Colonic mucosa (tissue), 4 donors: Measurements from ENCODE around the gene MSANTD4. TPM values are rescaled to one million over a fixed set of nuclear protein-coding genes. Genes with fewer than 3 reads are reported as not detected.

Experiments used
- DNase-seq: peaks from one replicate; pipeline ENCODE4 v3.0.0-alpha.2; 2020
- H3K27ac ChIP-seq: fragments of 200-600 bp; one replicate; pipeline ENCODE4 v1.8.0; 2021
- H3K27me3 ChIP-seq: fragments of 200-600 bp; one replicate; pipeline ENCODE4 v1.8.0; 2021
- H3K36me3 ChIP-seq: fragments of 200-600 bp; one replicate; pipeline ENCODE4 v1.8.0; 2021
- H3K4me1 ChIP-seq: fragments of 200-600 bp; one replicate; pipeline ENCODE4 v1.8.0; 2021; ENCODE audit warnings: mild to moderate bottlenecking
- H3K4me3 ChIP-seq: fragments of 200-600 bp; one replicate; pipeline ENCODE4 v1.8.0; 2021
- H3K9ac ChIP-seq, 2 donors: one replicate each; pipeline ENCODE4 v1.7.0; 2013; ENCODE audit warnings: control low read depth in 2 of 2, low read depth in 2 of 2, low read length in 2 of 2
- H3K9me3 ChIP-seq: fragments of 200-600 bp; one replicate; pipeline ENCODE4 v1.8.0; 2021
- CTCF ChIP-seq: fragments of 200-600 bp; IDR thresholded peaks from one replicate; pipeline ENCODE4 v1.8.0; 2022; ENCODE audit warnings: antibody characterized with exemption, mild to moderate bottlenecking
- intact Hi-C: fragments of 100-400 bp; cut with DNase I; formaldehyde crosslinking; loops from one replicate; pipeline ENCODE4 v1.14.1; 2022
- total RNA-seq, 2 donors: library from RNA; stranded (reverse); fragmentation: NEBNext Ultra II Directional in 1 of 2; extraction: Animal tissue kit (Norgen Biotek cat#: 25700) in 1 of 2; gene quantifications; one replicate each; pipeline ENCODE4 v1.2.1, GENCODE V29; 2021
- donor health status: healthy.
- donor health status: DM: no; HTN: no; CAD: no.
- donor health status: DM: no; HTN: no; CAD: no.

MSANTD4 gene
- total RNA-seq, 2 donors from 2014 or later, result 6.2 to 6.8 TPM

GRCh38 chr11:105968021-105968697, 53.9 kb downstream of the MSANTD4 start:
- no peak overlapping the region for H3K4me3 ChIP-seq
- DNase-seq, result no peak
- H3K27ac ChIP-seq, result no peak overlapping the region
- H3K9ac ChIP-seq, result no peak overlapping the region
- H3K27me3 ChIP-seq, result no peaks in the 10 kb centered on the region
- H3K9me3 ChIP-seq, result no peaks in the 10 kb centered on the region
- no peak for TF ChIP-seq CTCF
- intact Hi-C loops, result no loop called here
- no peaks in the 10 kb centered on the region for H3K4me1 ChIP-seq
- H3K36me3 ChIP-seq, result no peaks in the 10 kb centered on the region

- Histone ChIP-seq H3K4me1 (no peaks in the 10 kb centered on the region), H3K9me3 (no peaks in the 10 kb centered on the region), H3K4me3 (no peak overlapping the region), H3K9ac (no peak overlapping the region), H3K27ac (no peak overlapping the region), H3K27me3 (no peaks in the 10 kb centered on the region), H3K36me3 (no peaks in the 10 kb centered on the region)
- intact Hi-C loops, result no loop called here
- TF ChIP-seq CTCF, result no peak
- no peak for DNase-seq
Measured at GRCh38 chr11:105960252-105961245, 61.5 kb downstream of the MSANTD4 start.

Other genes with a start within 250 kb of the MSANTD4 start
- 1 to 10 TPM; 6.6 to 6.7 TPM for gene KBTBD3, start 55.1 kb upstream of the MSANTD4 start, total RNA-seq
- gene AASDHPPT, start 55.4 kb upstream of the MSANTD4 start, total RNA-seq, result 10 to 100 TPM; 17.4 to 17.5 TPM